A673 (cell line): ENCODE measurements around the gene RPAP3. TPM values are rescaled to one million over a fixed set of nuclear protein-coding genes. Genes with fewer than 3 reads are reported as not detected.

Experiments
- BruUV-seq: library from RNA; stranded (reverse); fragments of 400-500 nt; replicated peaks from 2 replicates; lab custom pipeline; 2021; lab: Mats Ljungman, UMichigan
- CTCF ChIA-PET: fragments of 300-600 bp; sonication (Branson Sonifier 250); formaldehyde crosslinking; loops from one replicate; lab custom pipeline; 2022; ENCODE audit warnings: antibody characterized with exemption; lab: Charles Lee
- POLR2A ChIA-PET: fragments of 300-600 bp; sonication (Branson Sonifier 250); formaldehyde crosslinking; loops from one replicate; lab custom pipeline; 2022; ENCODE audit warnings: antibody characterized with exemption; ENCODE audit not compliant: low non-redundant PET; lab: Charles Lee
- DNase-seq: peaks from one replicate; pipeline ENCODE4 v3.0.0-alpha.2; 2015; ENCODE audit warnings: low spot score
- H3K27ac ChIP-seq: fragments of 200-600 bp; sonication (generic); 2 replicates; pipeline ENCODE4 v1.5.1; 2016; ENCODE audit warnings: mixed run types, low read depth, mild to moderate bottlenecking, mixed read lengths, antibody characterized with exemption, low read length; ENCODE audit not compliant: poor library complexity, severe bottlenecking
- H3K27me3 ChIP-seq: fragments of 200-600 bp; sonication (generic); replicated peaks from 2 replicates; pipeline ENCODE4 v1.6.1; 2017; ENCODE audit warnings: mixed run types, low read depth, mild to moderate bottlenecking, mixed read lengths, antibody characterized with exemption, low read length; ENCODE audit not compliant: insufficient read depth, poor library complexity
- H3K36me3 ChIP-seq: fragments of 200-600 bp; sonication (generic); 2 replicates; pipeline ENCODE4 v1.6.1; 2016; ENCODE audit warnings: mixed run types, mild to moderate bottlenecking, mixed read lengths, antibody characterized with exemption, low read length; ENCODE audit not compliant: insufficient read depth, poor library complexity, severe bottlenecking
- H3K4me1 ChIP-seq: fragments of 200-600 bp; sonication (generic); 2 replicates; pipeline ENCODE4 v1.6.1; 2017; ENCODE audit warnings: mixed run types, mild to moderate bottlenecking, mixed read lengths, antibody characterized with exemption, low read length; ENCODE audit not compliant: insufficient read depth, poor library complexity, severe bottlenecking
- H3K4me3 ChIP-seq: fragments of 200-600 bp; sonication (generic); 2 replicates; pipeline ENCODE4 v1.5.1; 2016; ENCODE audit warnings: low read depth, mixed run types, mild to moderate bottlenecking, mixed read lengths, low read length; ENCODE audit not compliant: poor library complexity, severe bottlenecking
- H3K9me3 ChIP-seq: fragments of 200-600 bp; sonication (generic); 2 replicates; pipeline ENCODE4 v1.6.1; 2016; ENCODE audit warnings: mixed run types, low read depth, mild to moderate bottlenecking, mixed read lengths, antibody characterized with exemption, low read length; ENCODE audit not compliant: poor library complexity, severe bottlenecking
- CTCF ChIP-seq: fragments of 300-800, 200-600 bp; sonication (generic); conservative IDR thresholded peaks from 2 replicates; pipeline ENCODE4 v1.5.1; 2017; ENCODE audit warnings: low read depth, mild to moderate bottlenecking, antibody characterized with exemption, low read length, moderate library complexity, mixed read lengths
- EZH2 ChIP-seq: fragments of 200-600 bp; sonication (generic); IDR thresholded peaks from 2 replicates; pipeline ENCODE4 v1.6.1; 2017; ENCODE audit warnings: borderline replicate concordance, low read depth, mild to moderate bottlenecking, mixed read lengths, antibody characterized with exemption, low read length; ENCODE audit not compliant: poor library complexity, severe bottlenecking
- intact Hi-C: fragments of 100-400 bp; cut with micrococcal nuclease; formaldehyde crosslinking; loops from one replicate; pipeline ENCODE4 v1.10.0; 2022; ENCODE audit not compliant: unreplicated experiment
- total RNA-seq: library from RNA; stranded (reverse); gene quantifications from 2 replicates; pipeline ENCODE4 v1.2.3, GENCODE V29; 2021

RPAP3 gene
- total RNA-seq, 1 experiment from 2014 or later: 81.1 TPM

GRCh38 chr12:47725091-47725772 lies 19.4 kb upstream of the RPAP3 start, which contains the start of gene ENDOU:
Gene ENDOU (minus strand): TSS chr12:47725490. CDS start chr12:47725413, 77 bp downstream.
- ChIA-PET POLR2A (no interaction called here), CTCF (no interaction called here)
- H3K4me1 ChIP-seq: peaks cover 15% of the 10 kb centered on the region
- H3K4me3 ChIP-seq: no peak within 1 kb of the TSS
- BruUV-seq: no TSS peak
- intact Hi-C loops: no loop called here
- H3K27ac ChIP-seq: no peak within 1 kb of the TSS
- TF ChIP-seq EZH2 (no peak), CTCF (no peak)
- DNase-seq: no peak
- no peaks in the 10 kb centered on the region for H3K27me3 ChIP-seq
- H3K36me3 ChIP-seq: no peaks in the 10 kb centered on the region
- no peaks in the 10 kb centered on the region for H3K9me3 ChIP-seq

GRCh38 chr12:47722941-47723631 lies 17.3 kb upstream of the RPAP3 start:
- ChIA-PET CTCF (no interaction called here), POLR2A (no interaction called here)
- Histone ChIP-seq H3K27ac (no peak overlapping the region), H3K27me3 (no peaks in the 10 kb centered on the region), H3K4me1 (peaks cover 17% of the 10 kb centered on the region), H3K4me3 (no peak overlapping the region), H3K36me3 (no peaks in the 10 kb centered on the region), H3K9me3 (no peaks in the 10 kb centered on the region)
- intact Hi-C loops: no loop called here
- TF ChIP-seq CTCF (no peak), EZH2 (no peak)
- DNase-seq: no peak
- BruUV-seq: no TSS peak

GRCh38 chr12:47722136-47722834 lies 16.5 kb upstream of the RPAP3 start:
- Histone ChIP-seq H3K4me3 (no peak overlapping the region), H3K36me3 (no peaks in the 10 kb centered on the region), H3K4me1 (peaks cover 25% of the 10 kb centered on the region), H3K27ac (no peak overlapping the region), H3K9me3 (no peaks in the 10 kb centered on the region), H3K27me3 (no peaks in the 10 kb centered on the region)
- ChIA-PET CTCF (interaction anchor here (0.7 kb wide), 1 partner anchor 668 kb away, joined by 3 read pairs; no protein-coding TSS in a partner anchor), POLR2A (no interaction called here)
- TF ChIP-seq EZH2: no peak
- TF ChIP-seq CTCF: no peak
- DNase-seq: no peak
- no TSS peak for BruUV-seq
- intact Hi-C loops: no loop called here
